Erythroblast (primary cell): Measurements from ENCODE around the gene ATG16L1.

Experiments used
- GATA1 ChIP-seq: IDR thresholded peaks from 2 replicates; pipeline ENCODE4 v1.6.1; 2011; ENCODE audit warnings: low read depth, mild to moderate bottlenecking, control low read depth, low read length, moderate library complexity
- POLR2A ChIP-seq: IDR thresholded peaks from 2 replicates; pipeline ENCODE4 v1.6.1; 2011; ENCODE audit warnings: mild to moderate bottlenecking, low read length

- no peak for TF ChIP-seq POLR2A
- TF ChIP-seq GATA1: no peak
Measured at GRCh38 chr2:233328922-233329321, 77.4 kb downstream of the ATG16L1 start.
